OCI-LY7 (cell line): ENCODE results near the gene DDX54. TPM values are rescaled to one million over a fixed set of nuclear protein-coding genes. Genes with fewer than 3 reads are reported as not detected.

Experiments
- BruUV-seq: library from RNA; stranded (reverse); fragments of 400-500 nt; replicated peaks from 2 replicates; lab custom pipeline; 2021; lab: Mats Ljungman, UMichigan
- CTCF ChIA-PET: fragments of 300-600 bp; sonication (Branson Sonifier 250); formaldehyde crosslinking; loops from one replicate; lab custom pipeline; 2022; ENCODE audit warnings: antibody characterized with exemption; ENCODE audit not compliant: unreplicated experiment; lab: Charles Lee
- POLR2A ChIA-PET: fragments of 300-600 bp; sonication (Branson Sonifier 250); formaldehyde crosslinking; loops from one replicate; lab custom pipeline; 2022; ENCODE audit warnings: antibody characterized with exemption; lab: Charles Lee
- DNase-seq: peaks from one replicate; pipeline ENCODE4 v3.0.0-alpha.2; 2015; ENCODE audit warnings: low spot score
- H2AFZ ChIP-seq: fragments of 200-600 bp; sonication (generic), shearing (Covaris generic); 2 replicates; pipeline ENCODE4 v1.6.1; 2014; ENCODE audit warnings: mild to moderate bottlenecking, antibody characterized with exemption, low read length, moderate library complexity
- H3K27ac ChIP-seq: fragments of 200-600 bp; sonication (generic); 2 replicates; pipeline ENCODE4 v1.5.1; 2014; ENCODE audit warnings: mixed run types, low read depth, mild to moderate bottlenecking, moderate library complexity, low read length, inconsistent platforms; ENCODE audit not compliant: poor library complexity, severe bottlenecking
- H3K36me3 ChIP-seq: fragments of 200-600 bp; sonication (generic); 2 replicates; pipeline ENCODE4 v1.6.1; 2014; ENCODE audit warnings: mild to moderate bottlenecking, antibody characterized with exemption, low read length, moderate library complexity, mixed read lengths; ENCODE audit not compliant: insufficient read depth
- H3K4me1 ChIP-seq: fragments of 200-600 bp; sonication (generic); 2 replicates; pipeline ENCODE4 v1.5.1; 2014; ENCODE audit warnings: mild to moderate bottlenecking, low read length; ENCODE audit not compliant: insufficient read depth, poor library complexity, severe bottlenecking
- H3K4me2 ChIP-seq: fragments of 200-600 bp; sonication (generic); 2 replicates; pipeline ENCODE4 v1.6.1; 2014; ENCODE audit warnings: mild to moderate bottlenecking, low read length
- H3K4me3 ChIP-seq: fragments of 200-600 bp; sonication (generic); 2 replicates; pipeline ENCODE4 v1.5.1; 2014; ENCODE audit warnings: mild to moderate bottlenecking, low read depth, low read length; ENCODE audit not compliant: poor library complexity, severe bottlenecking
- H3K79me2 ChIP-seq: fragments of 200-600 bp; sonication (generic); 2 replicates; pipeline ENCODE4 v1.6.1; 2016; ENCODE audit warnings: low read depth, mild to moderate bottlenecking, low read length, moderate library complexity, mixed read lengths; ENCODE audit not compliant: insufficient read depth
- H3K9me2 ChIP-seq: fragments of 200-600 bp; sonication (generic); 2 replicates; pipeline ENCODE4 v1.6.1; 2016; ENCODE audit warnings: mild to moderate bottlenecking, low read length, mixed read lengths; ENCODE audit not compliant: insufficient read depth
- H3K9me3 ChIP-seq: fragments of 200-600 bp; sonication (generic); 2 replicates; pipeline ENCODE4 v1.6.1; 2014; ENCODE audit warnings: mild to moderate bottlenecking, mixed run types, low read length, mixed read lengths
- H4K20me1 ChIP-seq: fragments of 200-600 bp; sonication (generic); 2 replicates; pipeline ENCODE4 v1.6.1; 2014; ENCODE audit warnings: mild to moderate bottlenecking, antibody characterized with exemption, low read length, moderate library complexity, mixed read lengths; ENCODE audit not compliant: insufficient read depth
- CTCF ChIP-seq: fragments of 200-600 bp; sonication (generic); conservative IDR thresholded peaks from 2 replicates; pipeline ENCODE4 v1.5.1; 2014; ENCODE audit warnings: mild to moderate bottlenecking, antibody characterized with exemption, low read length, moderate library complexity, mixed read lengths
- EZH2phosphoT487 ChIP-seq: fragments of 200-600 bp; sonication (generic); IDR thresholded peaks from 2 replicates; pipeline ENCODE4 v1.6.1; 2018; ENCODE audit warnings: low read depth, borderline replicate concordance, mild to moderate bottlenecking, mixed run types, antibody characterized with exemption, low read length, moderate library complexity, mixed read lengths
- intact Hi-C: fragments of 100-400 bp; cut with micrococcal nuclease; formaldehyde crosslinking; loops from one replicate; pipeline ENCODE4 v1.10.0; 2022; ENCODE audit not compliant: unreplicated experiment
- total RNA-seq, 2 experiments: library from RNA; depleted of rRNA in 1 of 2; stranded (reverse); fragments of >200 nt in 1 of 2; shearing (Covaris generic) in 1 of 2; gene quantifications; 2 replicates each; pipeline ENCODE4 v1.2.3, GENCODE V29; 2014 to 2022

Gene DDX54
- total RNA-seq, 2 experiments from 2014 or later = 87.2 to 145 TPM

GRCh38 chr12:113134521-113134951 is 50.7 kb downstream of the DDX54 start:
- Histone ChIP-seq H3K27ac (peak overlapping the region; percentile 68), H3K4me1 (peaks cover 72% of the 10 kb centered on the region), H3K9me2 (no peaks in the 10 kb centered on the region), H3K4me2 (peak overlapping the region; percentile 99), H3K9me3 (no peaks in the 10 kb centered on the region), H3K79me2 (peaks cover 57% of the 10 kb centered on the region), H2AFZ (no peak overlapping the region), H3K36me3 (peaks cover 44% of the 10 kb centered on the region), H4K20me1 (0 out of 2 replicates have a peak, but pooled peaks cover 6% of the 10 kb centered on the region), H3K4me3 (peak overlapping the region; percentile 90)
- ChIA-PET CTCF (interaction anchor here (1.1 to 4.4 kb wide), 6 partner anchors 13 to 141 kb away, joined by 4 to 24 read pairs (median 6); no protein-coding TSS in a partner anchor), POLR2A (interaction anchor here (0.5 to 3.6 kb wide), 6 partner anchors 10 to 55 kb away, joined by 3 to 33 read pairs (median 7); no protein-coding TSS in a partner anchor)
- intact Hi-C loops = loop anchor here (2.0 kb wide), 2 partner anchors 36 to 38 kb away; no protein-coding TSS in a partner anchor
- TF ChIP-seq CTCF = no peak
- no peak for TF ChIP-seq EZH2phosphoT487
- no TSS peak for BruUV-seq
- DNase-seq = peak; percentile 57

GRCh38 chr12:113134071-113134470 is 51.2 kb downstream of the DDX54 start:
- Histone ChIP-seq H3K9me2 (no peaks in the 10 kb centered on the region), H3K9me3 (no peaks in the 10 kb centered on the region), H3K36me3 (peaks cover 45% of the 10 kb centered on the region), H3K27ac (peak overlapping the region; percentile 68), H3K4me2 (peak overlapping the region; percentile 99), H4K20me1 (0 out of 2 replicates have a peak, but pooled peaks cover 6% of the 10 kb centered on the region), H3K4me3 (peak overlapping the region; percentile 90), H3K79me2 (peaks cover 59% of the 10 kb centered on the region), H3K4me1 (peaks cover 77% of the 10 kb centered on the region), H2AFZ (no peak overlapping the region)
- intact Hi-C loops = loop anchor here (2.0 kb wide), 2 partner anchors 35 to 39 kb away; no protein-coding TSS in a partner anchor
- CTCF ChIA-PET = interaction anchor here (1.0 to 4.4 kb wide), 8 partner anchors 12 to 140 kb away, joined by 3 to 24 read pairs (median 4); no protein-coding TSS in a partner anchor
- POLR2A ChIA-PET = interaction anchor here (0.5 to 3.6 kb wide), 7 partner anchors 11 to 55 kb away, joined by 3 to 33 read pairs (median 5); no protein-coding TSS in a partner anchor
- no peak for DNase-seq
- BruUV-seq = no TSS peak
- TF ChIP-seq EZH2phosphoT487 (no peak), CTCF (no peak)

- H3K9me3 ChIP-seq = no peaks in the 10 kb centered on the region
- no TSS peak for BruUV-seq
- intact Hi-C loops = loop anchor here (2.0 kb wide), 2 partner anchors 35 to 39 kb away; no protein-coding TSS in a partner anchor
- H3K9me2 ChIP-seq = no peaks in the 10 kb centered on the region
- ChIA-PET POLR2A (interaction anchor here (0.8 to 3.6 kb wide), 6 partner anchors 9 to 40 kb away, joined by 3 to 33 read pairs (median 6); no protein-coding TSS in a partner anchor), CTCF (interaction anchor here (1.0 to 4.4 kb wide), 8 partner anchors 12 to 140 kb away, joined by 3 to 24 read pairs (median 4); no protein-coding TSS in a partner anchor)
- TF ChIP-seq EZH2phosphoT487 = no peak
- no peak for TF ChIP-seq CTCF
- 0 out of 2 replicates have a peak, but pooled peaks cover 6% of the 10 kb centered on the region for H4K20me1 ChIP-seq
- H3K36me3 ChIP-seq = peaks cover 49% of the 10 kb centered on the region
- H3K4me3 ChIP-seq = peak overlapping the region; percentile 90
- H3K4me1 ChIP-seq = peaks cover 79% of the 10 kb centered on the region
- H3K4me2 ChIP-seq = peak overlapping the region; percentile 99
- peak overlapping the region; percentile 68 for H3K27ac ChIP-seq
- no peak for DNase-seq
- H2AFZ ChIP-seq = no peak overlapping the region
- H3K79me2 ChIP-seq = peaks cover 63% of the 10 kb centered on the region
These were observed 51.6 kb downstream of the DDX54 start for GRCh38 chr12:113133666-113134065.
